ENCODE measurements around the gene DDX23. TPM values are rescaled to one million over a fixed set of nuclear protein-coding genes. Genes with fewer than 3 reads are reported as not detected.

The DDX23 gene
- total RNA-seq, 1 donor: 53.6 TPM

DNA sequence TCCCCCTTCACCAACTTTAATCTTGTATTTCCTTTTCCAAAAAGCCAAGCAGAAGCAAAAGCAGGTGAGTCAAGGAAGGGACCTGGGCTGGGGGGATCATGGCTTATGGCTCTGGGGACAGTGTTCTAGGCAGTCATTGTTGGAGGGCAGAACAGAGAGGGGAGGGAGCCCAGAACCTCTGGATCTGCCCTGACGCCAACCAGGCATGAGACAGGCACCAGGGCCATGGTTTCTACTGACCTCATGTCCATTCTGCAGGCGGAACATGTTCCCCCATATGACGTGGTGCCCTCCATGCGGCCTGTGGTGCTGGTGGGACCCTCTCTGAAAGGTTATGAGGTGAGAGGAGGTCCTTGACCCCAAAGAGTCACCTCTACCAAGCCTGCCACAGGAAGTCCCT is 27.1 kb downstream of the DDX23 start:
- Histone ChIP-seq H4K20me1 (ENCODE audit: insufficient read depth, low read length) (peaks cover 10% of the 10 kb centered on the region), H2AFZ (ENCODE audit: low read length) (no peak overlapping the region), H3K36me3 (ENCODE audit: insufficient read depth, low read length) (peaks cover 30% of the 10 kb centered on the region)

GRCh38 chr12:48824112-48824511 is 27.9 kb downstream of the DDX23 start:
- Histone ChIP-seq H3K27ac (ENCODE audit: low read depth, low read length) (no peak overlapping the region), H4K20me1 (ENCODE audit: insufficient read depth, low read length) (peaks cover 18% of the 10 kb centered on the region), H3K9me3 (ENCODE audit: low read depth, low read length) (no peaks in the 10 kb centered on the region), H3K27me3 (ENCODE audit: insufficient read depth, low read length) (no peaks in the 10 kb centered on the region), H3K4me1 (ENCODE audit: insufficient read depth, low read length) (no peaks in the 10 kb centered on the region), H2AFZ (ENCODE audit: low read length) (no peak overlapping the region), H3K36me3 (ENCODE audit: insufficient read depth, low read length) (peaks cover 23% of the 10 kb centered on the region), H3K4me3 (ENCODE audit: insufficient read depth, low read length) (no peak overlapping the region), H3K79me2 (ENCODE audit: insufficient read depth, low read length) (no peaks in the 10 kb centered on the region), H3K4me2 (ENCODE audit: insufficient read depth, low read length) (no peak overlapping the region)
- TF ChIP-seq, protein P1, sequence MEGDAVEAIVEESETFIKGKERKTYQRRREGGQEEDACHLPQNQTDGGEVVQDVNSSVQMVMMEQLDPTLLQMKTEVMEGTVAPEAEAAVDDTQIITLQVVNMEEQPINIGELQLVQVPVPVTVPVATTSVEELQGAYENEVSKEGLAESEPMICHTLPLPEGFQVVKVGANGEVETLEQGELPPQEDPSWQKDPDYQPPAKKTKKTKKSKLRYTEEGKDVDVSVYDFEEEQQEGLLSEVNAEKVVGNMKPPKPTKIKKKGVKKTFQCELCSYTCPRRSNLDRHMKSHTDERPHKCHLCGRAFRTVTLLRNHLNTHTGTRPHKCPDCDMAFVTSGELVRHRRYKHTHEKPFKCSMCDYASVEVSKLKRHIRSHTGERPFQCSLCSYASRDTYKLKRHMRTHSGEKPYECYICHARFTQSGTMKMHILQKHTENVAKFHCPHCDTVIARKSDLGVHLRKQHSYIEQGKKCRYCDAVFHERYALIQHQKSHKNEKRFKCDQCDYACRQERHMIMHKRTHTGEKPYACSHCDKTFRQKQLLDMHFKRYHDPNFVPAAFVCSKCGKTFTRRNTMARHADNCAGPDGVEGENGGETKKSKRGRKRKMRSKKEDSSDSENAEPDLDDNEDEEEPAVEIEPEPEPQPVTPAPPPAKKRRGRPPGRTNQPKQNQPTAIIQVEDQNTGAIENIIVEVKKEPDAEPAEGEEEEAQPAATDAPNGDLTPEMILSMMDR (IDR thresholded peaks at IDR 0.05; ENCODE audit: extremely low read depth, low read depth, low read length): no peak
- DNase-seq (ENCODE audit: insufficient read length, low spot score, missing footprints): peak; percentile 36

More for the DNA sequence above, 27.1 kb downstream of the DDX23 start:
- no peak overlapping the region for H3K4me3 ChIP-seq (ENCODE audit: insufficient read depth, low read length)
- no peaks in the 10 kb centered on the region for H3K79me2 ChIP-seq (ENCODE audit: insufficient read depth, low read length)
- H3K4me2 ChIP-seq (ENCODE audit: insufficient read depth, low read length): no peak overlapping the region
- H3K4me1 ChIP-seq (ENCODE audit: insufficient read depth, low read length): no peaks in the 10 kb centered on the region
- peak; percentile 34 for DNase-seq (ENCODE audit: insufficient read length, low spot score, missing footprints)
- H3K9me3 ChIP-seq (ENCODE audit: low read depth, low read length): no peaks in the 10 kb centered on the region
- H3K27me3 ChIP-seq (ENCODE audit: insufficient read depth, low read length): no peaks in the 10 kb centered on the region
- H3K27ac ChIP-seq (ENCODE audit: low read depth, low read length): no peak overlapping the region
- TF ChIP-seq, protein P1 (IDR thresholded peaks at IDR 0.05; ENCODE audit: extremely low read depth, low read depth, low read length): no peak

DNA sequence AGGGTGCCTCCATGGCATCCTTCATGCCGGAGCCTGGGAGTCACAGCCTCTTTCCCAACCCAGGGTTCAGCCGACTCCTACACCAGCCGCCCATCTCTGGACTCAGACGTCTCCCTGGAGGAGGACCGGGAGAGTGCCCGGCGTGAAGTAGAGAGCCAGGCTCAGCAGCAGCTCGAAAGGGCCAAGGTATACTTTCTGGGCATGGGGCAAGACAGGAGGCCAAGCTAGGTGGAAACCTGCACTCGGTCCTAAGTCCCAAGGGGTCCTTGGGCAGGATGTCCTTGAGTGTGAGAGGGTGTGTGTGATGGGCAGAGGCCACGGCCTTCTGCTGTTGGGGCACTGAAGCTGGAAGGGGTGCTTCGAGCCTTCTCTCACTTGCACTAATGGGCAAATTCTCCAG is 28.7 kb downstream of the DDX23 start:
- no peaks in the 10 kb centered on the region for H3K9me3 ChIP-seq (ENCODE audit: low read depth, low read length)
- no peak overlapping the region for H3K27ac ChIP-seq (ENCODE audit: low read depth, low read length)
- peaks cover 15% of the 10 kb centered on the region for H3K36me3 ChIP-seq (ENCODE audit: insufficient read depth, low read length)
- no peak overlapping the region for H3K4me2 ChIP-seq (ENCODE audit: insufficient read depth, low read length)
- no peaks in the 10 kb centered on the region for H3K4me1 ChIP-seq (ENCODE audit: insufficient read depth, low read length)
- DNase-seq (ENCODE audit: insufficient read length, low spot score, missing footprints): peak; percentile 71
- TF ChIP-seq, protein P1 (IDR thresholded peaks at IDR 0.05; ENCODE audit: extremely low read depth, low read depth, low read length): no peak
- H2AFZ ChIP-seq (ENCODE audit: low read length): no peak overlapping the region
- peaks cover 18% of the 10 kb centered on the region for H4K20me1 ChIP-seq (ENCODE audit: insufficient read depth, low read length)
- no peaks in the 10 kb centered on the region for H3K79me2 ChIP-seq (ENCODE audit: insufficient read depth, low read length)
- no peak overlapping the region for H3K4me3 ChIP-seq (ENCODE audit: insufficient read depth, low read length)
- no peaks in the 10 kb centered on the region for H3K27me3 ChIP-seq (ENCODE audit: insufficient read depth, low read length)

GRCh38 chr12:48822711-48823110 is 29.3 kb downstream of the DDX23 start:
- no peak overlapping the region for H3K4me3 ChIP-seq (ENCODE audit: insufficient read depth, low read length)
- H3K27me3 ChIP-seq (ENCODE audit: insufficient read depth, low read length): no peaks in the 10 kb centered on the region
- DNase-seq (ENCODE audit: insufficient read length, low spot score, missing footprints): peak; percentile 80
- H3K36me3 ChIP-seq (ENCODE audit: insufficient read depth, low read length): peaks cover 11% of the 10 kb centered on the region
- H4K20me1 ChIP-seq (ENCODE audit: insufficient read depth, low read length): peaks cover 18% of the 10 kb centered on the region
- H3K4me1 ChIP-seq (ENCODE audit: insufficient read depth, low read length): peaks cover 4% of the 10 kb centered on the region
- no peaks in the 10 kb centered on the region for H3K79me2 ChIP-seq (ENCODE audit: insufficient read depth, low read length)
- no peak overlapping the region for H3K4me2 ChIP-seq (ENCODE audit: insufficient read depth, low read length)
- H2AFZ ChIP-seq (ENCODE audit: low read length): no peak overlapping the region
- no peaks in the 10 kb centered on the region for H3K9me3 ChIP-seq (ENCODE audit: low read depth, low read length)
- TF ChIP-seq, protein P1 (IDR thresholded peaks at IDR 0.05; ENCODE audit: extremely low read depth, low read depth, low read length): no peak
- H3K27ac ChIP-seq (ENCODE audit: low read depth, low read length): no peak overlapping the region

All from osteoblast (primary cell).